ENCODE results near the gene SMIM41.

DNA sequence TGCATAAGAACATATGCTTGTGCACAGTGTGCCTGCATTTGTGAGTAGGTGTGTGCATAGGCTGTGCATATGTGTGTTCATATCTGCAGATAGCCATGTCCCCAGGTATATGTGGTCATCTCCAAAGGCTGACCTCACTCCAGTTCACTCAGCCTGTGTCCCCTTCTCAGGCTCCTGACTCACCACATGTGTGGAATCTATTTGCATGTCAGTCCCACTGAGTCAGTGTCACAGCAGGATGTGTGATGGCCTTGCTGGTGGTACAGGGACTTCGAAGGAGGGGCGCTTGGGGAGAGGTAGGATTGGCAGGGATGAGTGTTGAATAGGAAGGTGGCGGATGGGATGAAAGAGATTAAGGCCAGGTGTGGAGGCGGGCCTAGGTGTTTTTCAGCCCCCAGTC lies 76.8 kb downstream of the SMIM41 start:
- TF ChIP-seq, protein P1, sequence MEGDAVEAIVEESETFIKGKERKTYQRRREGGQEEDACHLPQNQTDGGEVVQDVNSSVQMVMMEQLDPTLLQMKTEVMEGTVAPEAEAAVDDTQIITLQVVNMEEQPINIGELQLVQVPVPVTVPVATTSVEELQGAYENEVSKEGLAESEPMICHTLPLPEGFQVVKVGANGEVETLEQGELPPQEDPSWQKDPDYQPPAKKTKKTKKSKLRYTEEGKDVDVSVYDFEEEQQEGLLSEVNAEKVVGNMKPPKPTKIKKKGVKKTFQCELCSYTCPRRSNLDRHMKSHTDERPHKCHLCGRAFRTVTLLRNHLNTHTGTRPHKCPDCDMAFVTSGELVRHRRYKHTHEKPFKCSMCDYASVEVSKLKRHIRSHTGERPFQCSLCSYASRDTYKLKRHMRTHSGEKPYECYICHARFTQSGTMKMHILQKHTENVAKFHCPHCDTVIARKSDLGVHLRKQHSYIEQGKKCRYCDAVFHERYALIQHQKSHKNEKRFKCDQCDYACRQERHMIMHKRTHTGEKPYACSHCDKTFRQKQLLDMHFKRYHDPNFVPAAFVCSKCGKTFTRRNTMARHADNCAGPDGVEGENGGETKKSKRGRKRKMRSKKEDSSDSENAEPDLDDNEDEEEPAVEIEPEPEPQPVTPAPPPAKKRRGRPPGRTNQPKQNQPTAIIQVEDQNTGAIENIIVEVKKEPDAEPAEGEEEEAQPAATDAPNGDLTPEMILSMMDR (IDR thresholded peaks at IDR 0.05) = no peak
- no peak for TF ChIP-seq POLR2A (IDR thresholded peaks at IDR 0.05)
